Liver (tissue), 9 donors: Measurements from ENCODE around the gene PIP4K2A. TPM values are rescaled to one million over a fixed set of nuclear protein-coding genes. Genes with fewer than 3 reads are reported as not detected.
A peak's percentile ranks its signal among the peaks of the same experiment; 100 is the strongest.

Experiments used
- DNase-seq: peaks from one replicate; pipeline ENCODE4 v3.0.0-alpha.2; 2017; ENCODE audit warnings: low spot score
- H3K27ac ChIP-seq, 2 donors: one replicate each; pipeline ENCODE4 v1.7.0; 2013; ENCODE audit warnings: inconsistent platforms in 2 of 2, low read length in 2 of 2, control low read depth in 1 of 2, low read depth in 1 of 2, mild to moderate bottlenecking in 1 of 2
- H3K27me3 ChIP-seq, 4 donors: one replicate each; pipeline versions ENCODE4 v1.6.1 to v1.7.0; 2013; ENCODE audit warnings: low read length in 3 of 4, inconsistent platforms in 1 of 4, mild to moderate bottlenecking in 1 of 4, moderate library complexity in 1 of 4; ENCODE audit not compliant: control insufficient read depth in 4 of 4, insufficient read depth in 4 of 4
- H3K36me3 ChIP-seq, 4 donors: one replicate each; pipeline versions ENCODE4 v1.6.1 to v1.7.0; 2013; ENCODE audit warnings: low read length in 3 of 4, mild to moderate bottlenecking in 3 of 4, low read depth in 1 of 4, moderate library complexity in 1 of 4; ENCODE audit not compliant: control insufficient read depth in 4 of 4, insufficient read depth in 3 of 4
- H3K4me1 ChIP-seq, 4 donors: one replicate each; pipeline versions ENCODE4 v1.6.1 to v1.7.0; 2013; ENCODE audit warnings: low read length in 3 of 4, mild to moderate bottlenecking in 3 of 4, moderate library complexity in 1 of 4; ENCODE audit not compliant: control insufficient read depth in 4 of 4, insufficient read depth in 4 of 4
- H3K4me3 ChIP-seq, 3 donors: one replicate each; pipeline versions ENCODE4 v1.6.1 to v1.7.0; 2013; ENCODE audit warnings: low read length in 3 of 3, control low read depth in 1 of 3, low read depth in 1 of 3, mild to moderate bottlenecking in 1 of 3
- H3K9ac ChIP-seq, 2 donors: one replicate each; pipeline ENCODE4 v1.7.0; 2013; ENCODE audit warnings: low read length in 2 of 2, mild to moderate bottlenecking in 2 of 2, moderate library complexity in 2 of 2, control low read depth in 1 of 2, low read depth in 1 of 2
- H3K9me3 ChIP-seq, 4 donors: one replicate each; pipeline versions ENCODE4 v1.6.1 to v1.7.0; 2013; ENCODE audit warnings: low read length in 3 of 4; ENCODE audit not compliant: control insufficient read depth in 4 of 4
- ATF3 ChIP-seq: IDR thresholded peaks from 2 replicates; pipeline ENCODE4 v1.6.1; 2016; ENCODE audit warnings: antibody characterized with exemption
- CTCF ChIP-seq: fragments of 150-350 bp; IDR thresholded peaks from 2 replicates; pipeline ENCODE4 v1.5.1; 2017; ENCODE audit warnings: improper control_type of control experiment, low read depth, low read length; ENCODE audit not compliant: missing input control
- EGR1 ChIP-seq, 2 donors: IDR thresholded peaks; 2 replicates each; pipeline ENCODE4 v1.6.1; 2016 to 2018; ENCODE audit warnings: antibody characterized with exemption in 2 of 2, low read depth in 2 of 2
- FOXA2 ChIP-seq: IDR thresholded peaks from 2 replicates; pipeline ENCODE4 v1.6.1; 2016; ENCODE audit warnings: antibody characterized with exemption
- GABPA ChIP-seq, 2 donors: IDR thresholded peaks in 1 of 2; conservative IDR thresholded peaks in 1 of 2; 2 replicates each; pipeline ENCODE4 v1.6.1; 2016; ENCODE audit warnings: antibody characterized with exemption in 2 of 2, mild to moderate bottlenecking in 1 of 2, moderate library complexity in 1 of 2
- HNF4A ChIP-seq, 2 donors: conservative IDR thresholded peaks; 2 replicates each; pipeline ENCODE4 v1.6.1; 2016; ENCODE audit warnings: antibody characterized with exemption in 2 of 2, mild to moderate bottlenecking in 2 of 2
- HNF4G ChIP-seq: IDR thresholded peaks from 2 replicates; pipeline ENCODE4 v1.6.1; 2016; ENCODE audit warnings: antibody characterized with exemption
- MAX ChIP-seq: IDR thresholded peaks from 2 replicates; pipeline ENCODE4 v1.6.1; 2016; ENCODE audit warnings: antibody characterized with exemption
- NR2F2 ChIP-seq: IDR thresholded peaks from 2 replicates; pipeline ENCODE4 v1.6.1; 2016; ENCODE audit warnings: antibody characterized with exemption
- RAD21 ChIP-seq, 2 donors: IDR thresholded peaks; 2 replicates each; pipeline ENCODE4 v1.6.1; 2016; ENCODE audit warnings: antibody characterized with exemption in 2 of 2, mild to moderate bottlenecking in 2 of 2
- REST ChIP-seq: IDR thresholded peaks from 2 replicates; pipeline ENCODE4 v1.6.1; 2016; ENCODE audit warnings: antibody characterized with exemption, mild to moderate bottlenecking
- SP1 ChIP-seq: IDR thresholded peaks from 2 replicates; pipeline ENCODE4 v1.6.1; 2018; ENCODE audit warnings: antibody characterized with exemption, mild to moderate bottlenecking
- TAF1 ChIP-seq: conservative IDR thresholded peaks from 2 replicates; pipeline ENCODE4 v1.6.1; 2016; ENCODE audit warnings: antibody characterized with exemption, mild to moderate bottlenecking
- YY1 ChIP-seq: IDR thresholded peaks from 2 replicates; pipeline ENCODE4 v1.6.1; 2016; ENCODE audit warnings: antibody characterized with exemption, mild to moderate bottlenecking
- ZBTB33 ChIP-seq: IDR thresholded peaks from 2 replicates; pipeline ENCODE4 v1.6.1; 2016; ENCODE audit warnings: antibody characterized with exemption
- WGBS: extraction: QIAGEN DNeasy Blood & Tissue Kit; methylation state at CpG from one replicate; pipeline ENCODE4 v1.1.7; 2013; 5-methylcytosine and 5-hydroxymethylcytosine counted together
- polyA plus RNA-seq, 2 donors: library from polyadenylated mRNA; stranded (reverse) in 1 of 2; unstranded in 1 of 2; fragments of 200-250 nt in 1 of 2; fragments of >200 nt in 1 of 2; fragmentation: Nextera tagmentation in 1 of 2; extraction: Ambion mirVana in 1 of 2; gene quantifications; one replicate each; pipeline versions ENCODE4 v1.2.1 to v1.2.3, GENCODE V29; 2013 to 2015
- total RNA-seq, 2 donors: library from RNA; depleted of rRNA; stranded (reverse); fragments of >200 nt; gene quantifications; one replicate each; pipeline ENCODE4 v1.2.3, GENCODE V29; 2014
- donor health status: healthy.
- donor health status: healthy.
- donor health status: healthy.
- donor health status: healthy.
- donor health status: healthy.

The PIP4K2A gene
- total and polyA plus RNA-seq, 4 donors = 6.4 to 53.7 (median 8.6) TPM

GRCh38 chr10:22686347-22686746, 28.0 kb downstream of the PIP4K2A start:
- no peak for DNase-seq
- TF ChIP-seq HNF4A (conservative IDR thresholded peaks at IDR 0.05) (peak in 1 of 2 donors; percentile 31), GABPA (IDR thresholded peaks at IDR 0.05 in 1 of 2, conservative IDR thresholded peaks at IDR 0.05 in 1 of 2) (no peak)
- Histone ChIP-seq H3K9ac (no peak overlapping the region), H3K27ac (no peak overlapping the region), H3K36me3 (no peaks in the 10 kb centered on the region), H3K27me3 (no peaks in the 10 kb centered on the region), H3K4me3 (no peak overlapping the region), H3K9me3 (no peaks in the 10 kb centered on the region), H3K4me1 (peaks cover 7 to 29% (median 20%) of the 10 kb centered on the region in 4 donors)
- 36% methylated on average over 1 of the region's 1 CpG for WGBS

GRCh38 chr10:22685926-22686325, 28.5 kb downstream of the PIP4K2A start:
- H3K27ac ChIP-seq = no peak overlapping the region
- DNase-seq = no peak
- H3K27me3 ChIP-seq = no peaks in the 10 kb centered on the region
- no peak overlapping the region for H3K9ac ChIP-seq
- WGBS = 83% methylated on average over 8 of the region's 8 CpGs
- H3K9me3 ChIP-seq = no peaks in the 10 kb centered on the region
- peaks cover 9 to 32% (median 19%) of the 10 kb centered on the region in 4 donors for H3K4me1 ChIP-seq
- no peak overlapping the region for H3K4me3 ChIP-seq
- TF ChIP-seq FOXA2 = no peak
- no peak for TF ChIP-seq ZBTB33
- no peak for TF ChIP-seq MAX
- no peak for TF ChIP-seq ATF3
- no peak for TF ChIP-seq TAF1
- peak; percentile 57 for TF ChIP-seq NR2F2
- no peak for TF ChIP-seq REST
- TF ChIP-seq EGR1 (IDR thresholded peaks at IDR 0.05; ENCODE audit: low read depth in 2 of 2) = no peak
- no peak for TF ChIP-seq GABPA (IDR thresholded peaks at IDR 0.05 in 1 of 2, conservative IDR thresholded peaks at IDR 0.05 in 1 of 2)
- no peak for TF ChIP-seq HNF4G
- no peak for TF ChIP-seq YY1
- peak in 1 of 2 donors; percentile 23 for TF ChIP-seq RAD21 (IDR thresholded peaks at IDR 0.05)
- TF ChIP-seq CTCF = no peak
- TF ChIP-seq SP1 = peak; percentile 24
- H3K36me3 ChIP-seq = no peaks in the 10 kb centered on the region
